DND-41 (cell line): ENCODE results near the gene ATXN1.

Experiments
- ATAC-seq: fragments of 200-7000 bp; cut with Tn5 transposase; 3 replicates; pipeline ENCODE4 v1.9.1; 2021; ENCODE audit warnings: low read depth; ENCODE audit not compliant: insufficient read depth
- DNase-seq: peaks from one replicate; pipeline ENCODE4 v3.0.0-alpha.2; 2020
- H2AFZ ChIP-seq: 2 replicates; pipeline ENCODE4 v1.6.0; 2012; ENCODE audit warnings: low read depth, low read length
- H3K27ac ChIP-seq: 2 replicates; pipeline ENCODE4 v1.5.1; 2012; ENCODE audit warnings: low read length, inconsistent platforms
- H3K27me3 ChIP-seq: fragments of 200-600 bp; sonication (generic); 2 replicates; pipeline ENCODE4 v1.6.0; 2012; ENCODE audit warnings: low read length, mild to moderate bottlenecking, inconsistent platforms; ENCODE audit not compliant: insufficient read depth, poor library complexity
- H3K36me3 ChIP-seq: 2 replicates; pipeline ENCODE4 v1.5.1; 2012; ENCODE audit warnings: low read length, inconsistent platforms; ENCODE audit not compliant: insufficient read depth
- H3K4me1 ChIP-seq: 2 replicates; pipeline ENCODE4 v1.5.1; 2012; ENCODE audit warnings: mild to moderate bottlenecking, low read length; ENCODE audit not compliant: insufficient read depth
- H3K4me2 ChIP-seq: 2 replicates; pipeline ENCODE4 v1.6.0; 2012; ENCODE audit warnings: mild to moderate bottlenecking, moderate library complexity, low read length, inconsistent platforms; ENCODE audit not compliant: insufficient read depth
- H3K4me3 ChIP-seq, 2 experiments: fragments of 200-600 bp in 1 of 2; shearing (Covaris generic) in 1 of 2; 2 replicates each; pipeline ENCODE4 v1.5.1; 2012 to 2016; ENCODE audit warnings: inconsistent platforms in 2 of 2, low read length in 2 of 2, mild to moderate bottlenecking in 2 of 2, low read depth in 1 of 2, moderate library complexity in 1 of 2
- H3K79me2 ChIP-seq: 2 replicates; pipeline ENCODE4 v1.6.0; 2012; ENCODE audit warnings: low read length, inconsistent platforms; ENCODE audit not compliant: insufficient read depth
- H3K9ac ChIP-seq: 2 replicates; pipeline ENCODE4 v1.6.0; 2012; ENCODE audit warnings: low read depth, mild to moderate bottlenecking, inconsistent platforms, low read length, moderate library complexity
- H3K9me3 ChIP-seq: 2 replicates; pipeline ENCODE4 v1.5.1; 2012; ENCODE audit warnings: low read length, moderate library complexity, mild to moderate bottlenecking, inconsistent platforms; ENCODE audit not compliant: insufficient read depth, severe bottlenecking
- H4K20me1 ChIP-seq: 2 replicates; pipeline ENCODE4 v1.6.0; 2012; ENCODE audit warnings: low read length; ENCODE audit not compliant: insufficient read depth
- CTCF ChIP-seq: IDR thresholded peaks from 2 replicates; pipeline ENCODE4 v1.5.1; 2012; ENCODE audit warnings: borderline replicate concordance, low read length, moderate library complexity, mild to moderate bottlenecking; ENCODE audit not compliant: poor library complexity, severe bottlenecking; ENCODE audit errors: extremely low read depth
- EZH2 ChIP-seq: IDR thresholded peaks from 3 replicates; pipeline ENCODE4 v1.6.1; 2012; ENCODE audit warnings: borderline replicate concordance, low read depth, mild to moderate bottlenecking, moderate library complexity, low read length, inconsistent platforms; ENCODE audit not compliant: severe bottlenecking

The ATXN1 gene

GRCh38 chr6:16292942-16293341, 468.3 kb downstream of the ATXN1 start:
- Histone ChIP-seq H3K4me2 (no peak overlapping the region), H3K79me2 (no peaks in the 10 kb centered on the region), H3K9ac (no peak overlapping the region), H2AFZ (no peak overlapping the region), H3K4me1 (no peaks in the 10 kb centered on the region), H3K27me3 (peaks cover 4% of the 10 kb centered on the region), H3K36me3 (no peaks in the 10 kb centered on the region), H3K27ac (no peak overlapping the region), H3K9me3 (no peaks in the 10 kb centered on the region), H4K20me1 (no peaks in the 10 kb centered on the region), H3K4me3 (no peak overlapping the region)
- DNase-seq: no peak
- ATAC-seq: no peak
- no peak for TF ChIP-seq CTCF
- no peak for TF ChIP-seq EZH2

GRCh38 chr6:16292432-16292831, 468.8 kb downstream of the ATXN1 start:
- Histone ChIP-seq H4K20me1 (no peaks in the 10 kb centered on the region), H3K4me2 (no peak overlapping the region), H3K27me3 (peaks cover 4% of the 10 kb centered on the region), H3K27ac (no peak overlapping the region), H3K4me1 (no peaks in the 10 kb centered on the region), H3K36me3 (no peaks in the 10 kb centered on the region), H3K9me3 (no peaks in the 10 kb centered on the region), H3K79me2 (no peaks in the 10 kb centered on the region), H3K4me3 (no peak overlapping the region), H2AFZ (no peak overlapping the region), H3K9ac (no peak overlapping the region)
- ATAC-seq (no peak), DNase-seq (no peak)
- TF ChIP-seq EZH2: no peak
- no peak for TF ChIP-seq CTCF

GRCh38 chr6:16291739-16292138, 469.5 kb downstream of the ATXN1 start:
- Histone ChIP-seq H3K9ac (no peak overlapping the region), H3K36me3 (no peaks in the 10 kb centered on the region), H3K27ac (no peak overlapping the region), H4K20me1 (no peaks in the 10 kb centered on the region), H3K4me3 (no peak overlapping the region), H3K79me2 (no peaks in the 10 kb centered on the region), H2AFZ (no peak overlapping the region), H3K4me2 (no peak overlapping the region), H3K9me3 (no peaks in the 10 kb centered on the region), H3K27me3 (peaks cover 4% of the 10 kb centered on the region), H3K4me1 (no peaks in the 10 kb centered on the region)
- ATAC-seq (no peak), DNase-seq (no peak)
- TF ChIP-seq CTCF (no peak), EZH2 (no peak)

GRCh38 chr6:16288163-16288562, 473.1 kb downstream of the ATXN1 start:
- Histone ChIP-seq H3K79me2 (no peaks in the 10 kb centered on the region), H3K36me3 (no peaks in the 10 kb centered on the region), H3K9ac (no peak overlapping the region), H3K9me3 (no peaks in the 10 kb centered on the region), H3K27ac (no peak overlapping the region), H3K27me3 (peaks cover 4% of the 10 kb centered on the region), H4K20me1 (no peaks in the 10 kb centered on the region), H3K4me2 (no peak overlapping the region), H3K4me3 (no peak overlapping the region), H3K4me1 (no peaks in the 10 kb centered on the region), H2AFZ (no peak overlapping the region)
- ATAC-seq (no peak), DNase-seq (no peak)
- TF ChIP-seq CTCF: no peak
- no peak for TF ChIP-seq EZH2
